HG03045 (cell line): Measurements from ENCODE around the gene NME8.

ENCODE experiments used
- ATAC-seq: cut with Tn5 transposase; IDR thresholded peaks from one replicate; pipeline ENCODE4 v1.9.1; 2021; ENCODE audit warnings: mild to moderate bottlenecking, moderate library complexity; ENCODE audit not compliant: unreplicated experiment

Gene NME8

DNA sequence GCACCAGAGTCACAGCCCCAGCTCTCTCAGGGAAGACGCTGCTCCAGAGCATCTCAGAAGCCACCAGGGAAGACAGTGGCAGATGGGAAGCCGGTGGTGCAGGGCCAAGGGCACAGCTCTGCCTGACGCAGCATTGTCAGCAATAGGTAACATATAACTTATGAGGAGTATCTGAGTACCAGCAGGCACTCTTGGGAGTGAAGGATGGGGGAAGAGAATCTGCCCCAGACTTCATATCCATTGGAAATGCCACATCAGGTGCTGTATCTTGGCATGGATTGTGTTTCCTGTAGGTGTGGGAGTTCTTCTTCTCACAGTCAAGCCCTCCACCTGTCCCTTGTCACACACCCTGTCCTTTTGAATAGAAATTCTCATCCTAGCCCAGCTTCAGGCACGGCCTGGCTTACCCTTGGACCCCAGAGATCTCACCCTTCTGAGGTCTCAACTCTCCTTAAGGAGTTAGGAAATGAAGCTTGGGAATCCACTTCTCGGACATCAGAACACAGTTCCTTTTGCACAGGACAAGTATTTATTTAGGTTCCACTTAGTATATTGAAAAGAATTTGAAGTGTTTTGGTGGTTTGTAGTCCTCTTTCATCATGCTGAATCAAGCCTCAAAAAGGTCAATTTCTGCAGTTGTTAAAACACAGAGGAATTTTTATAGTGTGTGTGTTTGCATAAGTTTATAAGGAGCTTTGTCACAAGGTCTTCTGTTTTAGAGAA, 82.0 kb downstream of the NME8 start:
- no peak for ATAC-seq

DNA sequence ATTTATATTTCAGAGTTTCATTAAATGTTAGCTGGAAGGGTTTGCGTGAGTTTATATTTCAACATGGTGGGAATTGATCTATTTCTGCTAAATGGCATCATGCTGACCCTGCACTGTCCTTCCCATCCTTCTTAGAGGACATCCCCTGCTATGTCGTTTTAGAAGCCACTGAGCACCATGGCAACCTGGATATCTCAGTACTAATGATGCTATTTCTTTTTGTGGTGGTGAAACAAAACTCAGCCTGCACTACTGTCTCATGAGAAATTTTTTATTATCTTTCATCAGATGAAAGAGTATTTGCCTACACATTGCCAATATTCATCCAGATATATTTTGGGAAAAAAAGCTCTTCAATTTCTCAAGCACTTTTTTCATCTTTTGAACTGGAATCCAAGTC, 84.1 kb downstream of the NME8 start:
- no peak for ATAC-seq

DNA sequence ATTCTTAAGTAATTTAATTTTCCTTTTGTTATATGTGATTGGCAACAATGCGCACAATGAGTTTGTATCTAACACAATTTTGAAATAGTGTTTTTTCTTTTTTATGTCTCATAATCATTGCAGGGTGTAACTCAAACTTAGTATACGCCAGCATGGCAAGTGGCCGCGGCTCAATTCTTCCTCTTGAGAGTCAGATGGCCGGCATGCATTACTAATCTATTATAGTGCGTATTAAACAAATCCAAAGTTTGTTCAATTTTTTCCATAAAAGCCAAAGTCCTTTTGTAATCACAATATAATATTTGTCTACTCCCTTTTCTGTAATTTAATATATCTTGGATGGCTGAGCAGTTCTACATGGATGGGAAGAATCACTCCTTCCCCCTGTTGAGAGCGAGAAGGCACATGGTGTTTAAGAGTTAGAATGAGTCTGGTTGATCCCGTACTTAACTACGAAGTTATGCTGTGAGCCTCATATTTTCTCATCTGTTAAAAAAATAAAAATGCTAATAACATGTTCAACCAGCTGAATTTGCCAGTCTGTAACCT, 84.7 kb downstream of the NME8 start:
- ATAC-seq = no peak

DNA sequence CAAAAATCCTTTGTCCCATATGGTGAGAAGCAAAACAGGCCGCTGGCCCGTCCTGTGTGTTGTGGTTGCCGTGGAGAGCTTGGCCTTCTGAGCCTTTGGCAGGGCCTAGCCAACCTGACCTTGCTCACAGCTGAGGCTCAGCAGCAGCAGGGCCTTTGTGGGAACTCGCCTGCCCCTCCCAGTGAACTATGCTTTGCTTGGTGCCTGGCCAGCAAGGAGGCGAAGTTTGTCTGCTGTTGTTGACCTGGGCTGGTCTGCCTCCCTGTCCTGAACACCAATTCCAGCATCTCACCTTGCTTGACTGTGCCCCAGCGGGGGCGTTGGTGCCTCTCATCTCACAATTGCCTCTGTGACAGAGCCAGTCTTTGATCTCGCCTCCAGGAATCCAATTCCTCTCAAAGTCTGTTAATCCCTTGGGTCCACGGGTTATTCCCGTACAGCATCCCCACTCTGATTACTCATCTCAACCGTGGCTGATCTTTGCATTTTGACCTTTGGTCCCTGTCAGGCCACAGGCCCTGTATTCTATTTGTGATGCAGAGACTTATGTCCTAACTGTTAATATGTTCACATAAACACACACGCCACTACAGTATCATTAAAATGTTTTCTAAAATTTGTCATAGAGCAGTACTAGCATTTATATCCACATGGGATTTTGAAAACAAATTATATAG, 94.7 kb downstream of the NME8 start:
- ATAC-seq = no peak

DNA sequence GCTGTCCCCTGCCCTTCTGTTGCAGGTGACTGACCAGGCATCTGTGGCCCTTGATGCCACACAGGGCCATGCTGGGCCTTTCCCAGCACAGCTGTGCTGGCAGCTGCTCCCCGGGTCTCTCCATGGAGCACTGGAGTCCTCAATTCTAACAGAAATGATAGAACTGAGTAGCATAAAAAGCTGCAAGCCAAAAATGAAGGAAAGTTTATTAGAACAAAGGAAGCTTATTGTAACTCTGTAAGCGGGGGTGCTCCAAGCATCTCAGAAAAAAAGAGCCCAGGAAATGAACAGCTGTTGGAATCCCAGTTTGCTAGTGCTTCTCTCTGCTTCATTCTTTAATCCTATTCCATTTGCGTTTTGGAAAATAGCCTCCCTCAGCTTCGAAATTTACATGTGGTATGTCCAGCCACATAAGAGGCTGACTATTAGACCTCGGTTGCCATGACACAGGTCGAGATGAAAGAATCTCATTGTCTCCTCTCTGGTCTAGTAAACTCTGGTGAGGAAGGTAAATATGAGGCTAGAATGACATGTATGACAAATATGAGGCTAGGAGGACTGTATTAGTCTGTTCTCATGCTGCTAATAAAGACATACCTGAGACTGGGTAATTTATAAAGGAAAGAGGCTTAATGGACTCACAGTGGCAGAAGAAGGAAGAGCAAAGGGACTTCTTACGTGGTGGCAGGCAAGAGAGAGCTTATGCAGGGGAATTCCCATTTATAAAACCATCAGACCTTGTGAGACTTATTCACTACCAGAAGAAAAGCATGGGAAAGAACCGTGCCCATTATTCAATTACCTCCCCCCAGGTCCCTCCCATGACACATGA, 95.7 kb downstream of the NME8 start:
- ATAC-seq = no peak

DNA sequence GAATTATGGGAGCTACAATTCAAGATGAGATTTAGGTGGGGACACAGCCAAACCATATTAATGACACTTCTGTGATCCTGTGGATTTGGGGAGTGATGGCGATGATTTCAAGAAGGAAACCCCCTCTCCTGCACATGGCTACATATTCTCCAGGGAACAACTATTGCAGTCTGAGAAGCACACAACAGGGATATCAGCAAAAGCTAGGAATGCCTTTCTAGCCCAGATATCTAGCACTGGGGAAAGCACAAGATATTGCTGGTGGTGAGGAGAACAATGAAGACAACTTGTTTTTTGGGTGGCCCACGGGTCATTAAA, 96.3 kb downstream of the NME8 start:
- no peak for ATAC-seq

DNA sequence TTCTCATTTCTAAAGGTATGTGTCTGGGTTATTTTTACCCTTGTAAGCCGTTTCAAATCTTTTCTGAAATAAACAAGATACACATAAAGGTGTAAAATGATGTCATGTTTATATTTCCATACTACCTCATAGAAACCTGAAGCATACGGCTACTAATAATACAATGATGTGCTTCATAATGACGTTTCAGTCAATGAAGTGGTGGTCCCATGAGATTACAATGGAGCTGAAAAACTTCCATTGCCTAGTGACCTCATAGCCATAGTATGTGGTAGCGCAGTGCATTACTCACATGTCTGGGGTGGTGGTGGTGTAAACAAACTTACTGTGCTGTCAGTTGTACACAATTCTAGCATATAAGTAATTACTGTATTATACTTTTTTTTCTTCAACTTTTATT, 96.9 kb downstream of the NME8 start:
- ATAC-seq = no peak

DNA sequence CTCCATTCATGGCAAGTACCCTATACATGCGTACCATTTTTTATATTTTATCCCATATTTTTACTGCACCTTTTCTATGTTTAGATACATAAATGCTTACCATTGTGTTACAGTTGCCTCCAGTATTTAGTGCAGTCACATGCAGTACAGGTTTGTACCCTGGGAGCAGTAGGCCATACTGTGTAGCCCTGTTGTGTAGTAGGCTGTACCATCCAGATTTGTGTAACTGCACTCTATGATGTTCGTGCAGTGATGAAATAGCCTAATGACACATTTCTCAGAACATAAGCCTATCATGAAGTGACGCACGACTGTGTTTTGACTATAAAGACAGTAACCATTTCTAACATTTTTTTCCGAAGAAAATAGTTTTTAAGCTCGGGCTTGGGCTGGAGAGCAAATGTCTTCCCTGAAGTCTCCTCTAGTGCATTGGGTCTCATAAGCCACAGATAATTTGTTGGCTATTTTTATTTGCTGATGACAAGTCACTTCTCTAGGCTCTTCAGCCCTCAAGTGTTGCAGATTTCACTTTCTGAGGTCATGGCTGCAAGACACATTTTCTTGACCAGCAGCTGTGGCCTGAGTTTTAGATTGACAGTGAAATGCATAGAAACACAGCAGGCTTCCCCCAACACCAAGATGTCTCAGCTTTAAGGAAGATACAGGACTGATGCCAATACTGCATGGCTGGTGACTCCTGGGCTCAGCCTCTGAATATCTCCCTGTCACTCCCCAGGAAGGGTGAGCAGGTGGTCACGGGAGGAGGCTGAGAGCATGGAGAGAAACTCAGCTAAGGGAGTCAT, 98.9 kb downstream of the NME8 start:
- ATAC-seq = no peak

DNA sequence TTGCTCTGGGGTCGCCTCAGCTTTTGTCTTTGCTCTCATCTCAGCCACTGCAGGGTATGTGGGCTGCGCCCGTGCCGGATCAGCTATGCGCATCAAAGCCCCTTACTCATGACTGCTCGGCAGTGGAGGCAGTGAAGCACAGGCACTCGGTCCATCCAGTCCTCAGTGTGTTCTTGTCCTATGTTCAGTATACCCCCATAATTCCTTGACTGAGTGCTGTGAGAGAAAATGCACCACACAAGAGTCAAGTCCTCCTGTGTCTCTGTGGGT, 99.5 kb downstream of the NME8 start:
- no peak for ATAC-seq
